GM12891 (cell line): ENCODE results near the gene SLC2A4RG.
"Not testable (repeated sequence)": the region's sequence is repeated elsewhere in the genome, so short reads cannot be mapped to it uniquely, and the experiment has no call there.

ENCODE experiments used
- DNase-seq: peaks from one replicate; pipeline ENCODE4 v3.0.0; 2011; ENCODE audit warnings: low spot score; ENCODE audit not compliant: insufficient read length
- FAIRE-seq: peaks from 2 replicates; lab custom pipeline; 2011; peaks lifted over from hg19 to GRCh38; lab: Jason Lieb, UNC
- PAX5 ChIP-seq: IDR thresholded peaks from 2 replicates; pipeline ENCODE4 v1.6.1; 2011; ENCODE audit warnings: low read length, moderate library complexity, mild to moderate bottlenecking; ENCODE audit not compliant: insufficient read depth, severe bottlenecking
- POLR2A ChIP-seq: IDR thresholded peaks from 2 replicates; pipeline ENCODE4 v1.6.1; 2011; ENCODE audit warnings: low read depth, low read length, control low read depth
- POLR2AphosphoS5 ChIP-seq: IDR thresholded peaks from 2 replicates; pipeline ENCODE4 v1.6.1; 2011; ENCODE audit warnings: low read depth, low read length, control low read depth
- POU2F2 ChIP-seq: IDR thresholded peaks from 2 replicates; pipeline ENCODE4 v1.6.1; 2011; ENCODE audit warnings: low read depth, mild to moderate bottlenecking, control low read depth, low read length, moderate library complexity
- SPI1 ChIP-seq: IDR thresholded peaks from 2 replicates; pipeline ENCODE4 v1.6.1; 2011; ENCODE audit warnings: low read depth, low read length, control low read depth
- TAF1 ChIP-seq: IDR thresholded peaks from 2 replicates; pipeline ENCODE4 v1.6.1; 2011; ENCODE audit warnings: low read depth, low read length, control low read depth

The SLC2A4RG gene

DNA sequence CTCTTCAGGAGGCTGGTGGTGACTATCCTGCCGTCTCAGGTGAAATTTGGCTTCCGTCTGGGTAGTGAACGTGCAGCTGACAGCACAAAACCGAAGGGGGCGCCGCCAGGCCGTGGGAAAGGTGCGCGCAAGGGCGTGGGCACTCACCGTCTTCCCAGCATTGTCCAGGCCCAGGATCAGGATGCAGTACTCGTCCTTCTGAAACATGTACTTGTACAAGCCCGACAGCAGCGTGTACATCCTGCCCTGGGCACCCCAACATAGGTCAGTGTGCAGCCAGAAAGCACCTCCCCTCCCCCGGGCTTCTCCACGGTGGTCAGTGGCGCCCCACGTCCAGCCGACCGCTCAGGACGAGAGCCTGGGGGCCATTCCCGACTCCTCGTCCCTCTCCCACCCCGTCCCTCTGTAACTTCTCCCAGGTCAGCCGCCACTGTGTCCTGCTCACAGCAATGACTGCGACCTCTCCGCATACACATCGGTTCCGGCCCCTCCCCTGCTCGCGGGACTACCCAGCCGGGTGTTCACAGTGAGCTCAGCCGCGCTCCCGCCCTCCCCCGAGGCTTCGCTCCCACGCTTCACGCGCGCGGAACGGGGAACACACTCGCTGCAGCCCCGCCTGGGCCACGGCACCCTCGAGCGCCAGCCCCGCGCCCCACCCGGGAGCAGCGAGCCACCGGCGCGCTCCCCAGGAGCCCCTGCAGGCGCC lies 32.6 kb upstream of the SLC2A4RG start:
- peak; percentile 81 for FAIRE-seq
- peak; percentile 68 for DNase-seq
- TF ChIP-seq POLR2AphosphoS5 (no peak), PAX5 (no peak), POU2F2 (no peak), TAF1 (no peak), POLR2A (no peak), SPI1 (no peak)

DNA sequence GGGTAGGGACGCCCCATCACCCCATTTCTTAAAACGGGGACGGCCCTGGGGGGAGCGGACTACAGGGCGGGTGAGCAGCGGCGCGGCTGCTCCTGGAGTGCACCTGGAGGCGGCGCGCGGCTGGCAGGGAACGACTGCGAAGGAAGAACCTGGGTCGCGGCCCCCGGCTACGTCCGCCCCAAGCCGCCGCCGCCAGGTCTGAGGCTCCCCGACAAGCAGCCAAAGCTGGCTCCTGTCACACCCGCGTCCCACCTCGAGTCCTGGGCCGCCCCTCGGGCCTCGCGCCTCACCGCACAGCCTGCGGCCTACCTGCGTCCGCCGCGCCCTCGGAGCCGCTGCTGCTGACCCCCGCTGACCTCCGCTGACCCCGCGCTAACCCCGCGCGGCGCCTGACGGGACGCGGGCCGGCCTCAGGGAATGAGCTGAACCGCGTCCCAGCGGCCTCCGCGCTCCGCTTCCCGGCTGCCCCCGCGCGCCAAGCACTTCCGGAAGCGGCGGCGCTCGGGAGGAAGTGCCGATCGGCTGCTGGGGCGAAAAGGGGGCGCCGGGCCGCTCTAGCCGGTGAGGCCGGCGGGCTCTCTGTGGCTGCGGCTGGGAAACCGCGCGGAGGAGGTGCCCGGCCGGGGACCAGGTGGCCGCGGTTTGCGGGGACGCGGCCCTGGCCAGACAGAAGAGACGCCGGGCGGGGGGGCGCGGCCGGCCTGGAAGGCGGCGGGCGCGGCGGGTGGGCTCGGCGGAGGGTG lies 31.8 kb upstream of the SLC2A4RG start, which contains the start of the genes ARFRP1 and ZGPAT:
Gene ARFRP1, minus strand, starts transcription at position 419 of the 743 bp plus-strand sequence. CDS start 885 bp downstream, outside the sequence.
Gene ZGPAT, plus strand, starts transcription at position 482 of the 743 bp plus-strand sequence. CDS start 542 bp downstream, outside the sequence.
- DNase-seq = peak; percentile 91
- TF ChIP-seq POLR2AphosphoS5 (peak; percentile 40; the same call in 1 of the 2 replicates), SPI1 (peak; percentile 79), PAX5 (peak; percentile 27), POLR2A (no peak), TAF1 (0 out of 2 replicates have a peak, but pooled peaks have one; percentile 17), POU2F2 (no peak)
- peak; percentile 95 for FAIRE-seq

DNA sequence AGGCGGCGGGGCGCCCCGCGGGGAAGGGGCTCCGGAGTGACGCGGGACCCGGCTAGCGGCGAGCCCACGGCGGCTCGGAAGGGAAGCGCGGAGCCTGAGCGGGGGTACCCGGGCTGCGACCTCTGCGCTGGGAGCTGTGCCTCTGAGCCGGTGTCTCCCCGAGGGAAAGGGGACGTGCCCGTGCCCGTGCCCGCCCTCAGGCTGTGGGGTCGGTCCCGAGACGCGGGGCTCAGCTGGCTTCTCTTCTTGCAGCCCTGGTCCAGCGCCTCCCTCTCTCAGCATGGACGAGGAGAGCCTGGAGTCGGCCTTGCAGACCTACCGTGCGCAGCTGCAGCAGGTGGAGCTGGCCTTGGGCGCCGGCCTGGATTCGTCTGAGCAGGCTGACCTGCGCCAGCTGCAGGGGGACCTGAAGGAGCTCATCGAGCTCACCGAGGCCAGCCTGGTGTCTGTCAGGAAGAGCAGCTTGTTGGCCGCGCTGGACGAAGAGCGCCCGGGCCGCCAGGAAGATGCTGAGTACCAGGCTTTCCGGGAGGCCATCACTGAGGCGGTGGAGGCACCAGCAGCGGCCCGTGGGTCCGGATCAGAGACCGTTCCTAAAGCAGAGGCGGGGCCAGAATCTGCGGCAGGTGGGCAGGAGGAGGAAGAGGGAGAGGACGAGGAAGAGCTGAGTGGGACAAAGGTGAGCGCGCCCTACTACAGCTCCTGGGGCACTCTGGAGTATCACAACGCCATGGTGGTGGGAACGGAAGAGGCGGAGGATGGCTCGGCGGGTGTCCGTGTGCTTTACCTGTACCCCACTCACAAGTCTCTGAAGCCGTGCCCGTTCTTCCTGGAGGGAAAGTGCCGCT lies 31.1 kb upstream of the SLC2A4RG start:
- DNase-seq (no peak), FAIRE-seq (peak; percentile 28)
- no peak for TF ChIP-seq PAX5
- no peak for TF ChIP-seq POLR2AphosphoS5
- no peak for TF ChIP-seq TAF1
- no peak for TF ChIP-seq POU2F2
- TF ChIP-seq SPI1 = no peak
- no peak for TF ChIP-seq POLR2A

DNA sequence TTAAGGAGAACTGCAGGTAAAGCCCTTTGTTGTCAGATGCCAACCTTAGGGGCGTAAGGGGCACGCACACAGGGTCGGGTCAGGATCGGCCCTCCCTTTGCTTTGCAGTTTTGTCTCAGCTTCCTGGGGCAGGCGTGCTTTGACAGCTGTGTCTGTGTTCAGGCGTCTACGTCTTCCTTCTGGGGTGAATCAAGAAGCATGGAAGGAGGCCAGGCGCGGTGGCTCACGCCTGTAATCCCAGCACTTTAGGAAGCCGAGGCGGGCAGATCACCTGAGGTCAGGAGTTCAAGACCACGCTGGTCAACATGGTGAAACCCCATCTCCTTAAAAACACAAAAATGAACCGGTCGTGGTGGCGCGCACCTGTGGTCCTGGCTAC lies 30.4 kb upstream of the SLC2A4RG start:
- DNase-seq (no peak), FAIRE-seq (no peak)
- no peak for TF ChIP-seq POLR2A
- no peak for TF ChIP-seq SPI1
- no peak for TF ChIP-seq PAX5
- no peak for TF ChIP-seq POLR2AphosphoS5

DNA sequence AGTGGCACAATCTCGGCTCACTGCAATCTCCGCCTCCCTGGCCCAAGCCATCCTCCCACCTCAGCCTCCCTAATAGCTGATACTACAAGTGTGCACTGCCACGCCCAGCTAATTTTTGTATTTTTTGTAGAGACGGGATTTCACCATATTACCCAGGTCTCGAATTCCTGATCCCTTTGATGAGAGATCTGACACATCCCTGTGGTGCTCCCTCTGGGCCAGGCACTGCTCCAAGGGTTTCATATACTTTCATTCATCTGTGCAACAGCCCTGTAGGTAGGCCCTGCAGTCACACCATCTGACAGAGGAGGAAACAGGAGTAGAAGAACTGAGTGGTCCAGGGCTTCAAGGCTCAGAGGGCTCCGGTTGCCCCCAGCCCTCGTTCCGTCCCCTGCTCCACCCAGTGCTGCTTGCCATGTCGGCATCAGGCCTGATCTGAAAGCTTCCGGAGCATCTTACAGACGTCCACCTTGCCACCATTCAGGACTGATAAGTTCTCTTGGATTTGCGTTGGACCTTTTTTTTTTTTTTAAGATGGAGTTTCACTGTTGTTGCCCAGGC lies 28.4 kb upstream of the SLC2A4RG start:
- FAIRE-seq = no peak
- no peak for DNase-seq
- no peak for TF ChIP-seq POU2F2
- no peak for TF ChIP-seq SPI1
- TF ChIP-seq POLR2A = no peak
- no peak for TF ChIP-seq PAX5
- no peak for TF ChIP-seq POLR2AphosphoS5
- TF ChIP-seq TAF1 = no peak

DNA sequence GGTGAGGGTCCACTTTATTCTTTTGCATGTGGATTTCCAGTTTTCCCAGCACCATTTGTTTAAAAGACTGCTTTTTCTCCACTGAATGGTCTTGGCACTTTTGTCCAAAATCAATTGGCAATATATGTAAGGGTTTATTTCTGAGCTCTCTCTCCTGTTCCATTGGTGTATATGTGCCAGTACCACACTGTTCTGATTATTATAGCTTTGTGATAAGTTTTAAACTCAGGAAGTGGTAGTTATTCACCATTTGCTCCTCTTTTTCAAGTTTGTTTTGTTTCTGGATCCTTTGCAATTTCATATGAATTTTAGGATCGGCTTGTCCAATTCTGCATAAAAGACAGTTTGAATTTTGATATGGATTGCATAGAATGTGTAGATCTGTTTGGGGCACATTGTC lies 27.4 kb upstream of the SLC2A4RG start:
- DNase-seq = no peak
- TF ChIP-seq POLR2A = no peak
- FAIRE-seq = no peak

DNA sequence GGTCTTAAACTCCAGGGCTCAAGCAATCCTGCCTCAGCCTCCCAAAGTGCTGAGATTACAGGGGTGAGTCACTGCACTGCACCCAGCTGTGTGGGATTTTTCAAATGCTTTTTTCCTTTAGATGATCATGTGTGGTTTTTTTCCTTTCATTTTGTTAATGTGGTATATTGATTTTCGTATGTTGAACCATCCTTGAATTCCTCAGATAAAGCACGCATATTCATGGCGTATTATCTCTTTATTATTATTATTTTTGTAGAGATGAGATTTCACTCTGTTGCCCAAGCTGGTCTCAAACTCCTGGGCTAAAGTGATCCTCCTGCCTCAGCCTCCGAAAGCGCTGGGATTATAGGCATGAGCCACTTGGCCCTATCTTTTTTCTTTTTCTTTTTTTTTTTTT lies 24.7 kb upstream of the SLC2A4RG start:
- TF ChIP-seq POU2F2 (no peak), TAF1 (no peak), POLR2A (no peak), SPI1 (no peak), POLR2AphosphoS5 (no peak), PAX5 (no peak)
- no peak for FAIRE-seq
- DNase-seq = no peak

DNA sequence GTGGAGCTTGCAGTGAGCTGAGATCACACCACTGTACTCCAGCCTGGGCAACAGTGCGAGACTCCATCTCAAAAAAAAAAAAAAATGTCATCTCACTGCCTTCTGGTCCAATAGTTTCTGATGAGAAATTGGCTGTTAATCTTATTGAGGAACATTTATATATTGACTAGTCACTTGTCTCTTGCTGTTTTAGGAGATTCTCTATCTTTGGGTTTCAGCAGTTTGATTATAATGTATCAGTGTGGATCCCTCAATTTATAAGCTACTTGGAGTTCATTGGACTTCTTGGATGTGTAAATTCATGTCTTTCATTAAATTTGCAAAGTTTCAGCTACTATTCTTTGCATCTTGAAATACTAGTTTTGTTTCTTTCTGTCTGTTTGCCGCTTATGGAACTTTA lies 20.6 kb upstream of the SLC2A4RG start:
- DNase-seq = no peak
- no peak for TF ChIP-seq PAX5
- TF ChIP-seq POU2F2 = no peak
- no peak for TF ChIP-seq POLR2A
- TF ChIP-seq SPI1 = no peak
- no peak for TF ChIP-seq TAF1
- no peak for TF ChIP-seq POLR2AphosphoS5
- no peak for FAIRE-seq

DNA sequence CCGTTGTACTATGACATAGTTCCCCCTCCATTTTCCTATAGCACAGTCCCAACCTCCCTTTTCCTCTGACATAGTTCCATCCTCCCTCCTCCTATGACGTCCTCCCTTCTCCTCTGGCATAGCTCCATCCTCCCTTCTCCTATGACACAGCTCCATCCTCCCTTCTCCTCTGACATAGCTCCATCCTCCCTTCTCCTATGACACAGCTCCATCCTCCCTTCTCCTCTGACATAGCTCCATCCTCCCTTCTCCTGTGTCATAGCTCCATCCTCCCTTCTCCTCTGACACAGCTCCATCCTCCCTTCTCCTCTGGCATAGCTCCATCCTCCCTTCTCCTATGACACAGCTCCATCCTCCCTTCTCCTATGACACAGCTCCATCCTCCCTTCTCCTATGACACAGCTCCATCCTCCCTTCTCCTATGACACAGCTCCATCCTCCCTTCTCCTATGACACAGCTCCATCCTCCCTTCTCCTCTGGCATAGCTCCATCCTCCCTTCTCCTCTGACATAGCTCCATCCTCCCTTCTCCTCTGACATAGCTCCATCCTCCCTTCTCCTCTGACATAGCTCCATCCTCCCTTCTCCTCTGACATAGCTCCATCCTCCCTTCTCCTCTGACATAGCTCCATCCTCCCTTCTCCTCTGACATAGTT lies 16.5 kb upstream of the SLC2A4RG start:
- FAIRE-seq, DNase-seq: not testable (repeated sequence)

DNA sequence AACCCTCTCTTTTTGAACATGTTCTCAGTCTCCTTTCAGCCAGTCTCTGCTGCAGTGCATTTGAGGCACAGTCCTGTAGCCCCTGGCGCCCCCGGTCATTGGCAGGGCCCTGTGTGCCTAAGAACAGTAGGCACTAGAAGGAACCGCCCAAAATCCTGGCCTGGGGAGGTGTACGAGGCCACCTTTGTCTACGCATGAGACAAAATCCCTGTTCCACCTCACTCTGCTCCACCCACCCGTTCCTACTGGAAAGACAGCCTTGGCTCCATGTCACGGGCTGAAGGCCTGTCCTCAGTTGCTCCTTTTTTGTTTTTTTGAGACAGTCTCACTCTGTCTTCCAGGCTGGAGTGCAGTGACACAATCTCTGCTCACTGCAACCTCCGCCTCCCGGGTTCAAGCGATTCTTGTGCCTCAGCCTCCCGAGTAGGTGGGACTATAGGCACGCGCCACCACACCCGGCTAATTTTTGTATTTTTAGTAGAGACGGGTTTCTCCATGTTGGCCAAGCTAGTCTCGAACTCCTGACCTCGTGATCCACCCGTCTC lies 9.3 kb upstream of the SLC2A4RG start:
- FAIRE-seq = not testable (repeated sequence)

More for the DNA sequence above, 9.3 kb upstream of the SLC2A4RG start:
- DNase-seq = not testable (repeated sequence)
